OCI-LY7 (cell line): Measurements from ENCODE around the gene USP15.

ENCODE experiments used
- EZH2phosphoT487 ChIP-seq: fragments of 200-600 bp; sonication (generic); IDR thresholded peaks from 2 replicates; pipeline ENCODE4 v1.6.1; 2018; ENCODE audit warnings: low read depth, borderline replicate concordance, mild to moderate bottlenecking, mixed run types, antibody characterized with exemption, low read length, moderate library complexity, mixed read lengths
- TF ChIP-seq, protein P1 (sequence below): fragments of 200-600 bp; sonication (generic); conservative IDR thresholded peaks from 2 replicates; pipeline ENCODE4 v1.5.1; 2014; ENCODE audit warnings: mild to moderate bottlenecking, antibody characterized with exemption, low read length, moderate library complexity, mixed read lengths

- TF ChIP-seq, protein P1, sequence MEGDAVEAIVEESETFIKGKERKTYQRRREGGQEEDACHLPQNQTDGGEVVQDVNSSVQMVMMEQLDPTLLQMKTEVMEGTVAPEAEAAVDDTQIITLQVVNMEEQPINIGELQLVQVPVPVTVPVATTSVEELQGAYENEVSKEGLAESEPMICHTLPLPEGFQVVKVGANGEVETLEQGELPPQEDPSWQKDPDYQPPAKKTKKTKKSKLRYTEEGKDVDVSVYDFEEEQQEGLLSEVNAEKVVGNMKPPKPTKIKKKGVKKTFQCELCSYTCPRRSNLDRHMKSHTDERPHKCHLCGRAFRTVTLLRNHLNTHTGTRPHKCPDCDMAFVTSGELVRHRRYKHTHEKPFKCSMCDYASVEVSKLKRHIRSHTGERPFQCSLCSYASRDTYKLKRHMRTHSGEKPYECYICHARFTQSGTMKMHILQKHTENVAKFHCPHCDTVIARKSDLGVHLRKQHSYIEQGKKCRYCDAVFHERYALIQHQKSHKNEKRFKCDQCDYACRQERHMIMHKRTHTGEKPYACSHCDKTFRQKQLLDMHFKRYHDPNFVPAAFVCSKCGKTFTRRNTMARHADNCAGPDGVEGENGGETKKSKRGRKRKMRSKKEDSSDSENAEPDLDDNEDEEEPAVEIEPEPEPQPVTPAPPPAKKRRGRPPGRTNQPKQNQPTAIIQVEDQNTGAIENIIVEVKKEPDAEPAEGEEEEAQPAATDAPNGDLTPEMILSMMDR, result no peak
- TF ChIP-seq EZH2phosphoT487, result no peak
These were observed 34.2 kb downstream of the USP15 start for GRCh38 chr12:62294378-62294777.
